HepG2 (cell line): ENCODE results near the gene GALNT17.
"Not testable (repeated sequence)": the region's sequence is repeated elsewhere in the genome, so short reads cannot be mapped to it uniquely, and the experiment has no call there.

ENCODE experiments used
- KIAA2018 ChIP-seq: sonication (generic); formaldehyde crosslinking; IDR thresholded peaks from 2 replicates; pipeline ENCODE4 v1.5.0; 2020; ENCODE audit warnings: mild to moderate bottlenecking, missing genetic modification reagents, borderline replicate concordance
- ZSCAN9 ChIP-seq: IDR thresholded peaks from 2 replicates; pipeline ENCODE4 v1.6.1; 2016; ENCODE audit warnings: borderline replicate concordance

GRCh38 chr7:71643031-71643430 lies 511.1 kb downstream of the GALNT17 start:
- not testable (repeated sequence) for TF ChIP-seq ZSCAN9, KIAA2018 (CRISPR knock-in tag)
